Measurements from ENCODE around the gene SLC26A6. TPM values are rescaled to one million over a fixed set of nuclear protein-coding genes. Genes with fewer than 3 reads are reported as not detected.
A peak's percentile ranks its signal among the peaks of the same experiment; 100 is the strongest.

SLC26A6 gene
- total and polyA plus RNA-seq, 2 of the 13 experiments (the other 11 are each of a cell fraction or from before 2014, with no cell fraction given), result 40.7 to 184 TPM

GRCh38 chr3:48660800-48661400 lies 25.6 kb upstream of the SLC26A6 start:
- in situ Hi-C loops (cut with HindIII; ENCODE audit: extremely low pct_ligation_motif_present, low pct_unique_long_range_greater_than_20kb), result no loop called here
- TF ChIP-seq TEF (CRISPR knock-in tag; IDR thresholded peaks at IDR 0.05) (no peak), MLLT10 (CRISPR knock-in tag; IDR thresholded peaks at IDR 0.05) (no peak), ZNF34 (CRISPR knock-in tag; IDR thresholded peaks at IDR 0.05; ENCODE audit: borderline replicate concordance) (no peak), CCAR2 (optimal IDR thresholded peaks at IDR 0.05; ENCODE audit: low read depth, low read length) (no peak), DNMT1 (CRISPR knock-in tag; IDR thresholded peaks at IDR 0.05) (0 out of 2 replicates have a peak, but pooled peaks have one; percentile 53), NFKB2 (CRISPR knock-in tag; IDR thresholded peaks at IDR 0.05; ENCODE audit: borderline replicate concordance) (no peak)
- H3K4me1 ChIP-seq (ENCODE audit: insufficient read depth, low read length), result peaks cover 21% of the 10 kb centered on the region
- H3K27me3 ChIP-seq (ENCODE audit: control insufficient read depth in 1 of 2, insufficient read depth in 2 of 2, low read length in 2 of 2), result no peaks in the 10 kb centered on the region
- no TSS peak for BruUV-seq (replicated peaks)
- no peak for ATAC-seq
- WGBS (ENCODE audit: low lambda C conversion rate), result 90% methylated on average over 32 of the region's 61 CpGs
- peaks cover 6% of the 10 kb centered on the region for H4K20me1 ChIP-seq (ENCODE audit: insufficient read depth, low read length)
- intact Hi-C loops (cut with micrococcal nuclease; ENCODE audit: unreplicated experiment), result no loop called here
- H3K4me3 ChIP-seq (replicated peaks in 1 of 3; ENCODE audit: insufficient read depth in 1 of 3, low read depth in 2 of 3, low read length in 3 of 3), result peak overlapping the region in 2 of 3 experiments; percentile 47 to 77; a peak in 4 of 6 replicates
- no peak for DNase-seq (ENCODE audit: low spot score)
- H3K4me2 ChIP-seq (ENCODE audit: low read depth, low read length), result peak overlapping the region; percentile 67
- peaks cover 1 to 3% of the 10 kb centered on the region in 2 experiments; a peak in 2 of 5 replicates for H3K36me3 ChIP-seq (replicated peaks in 1 of 2; ENCODE audit: control insufficient read depth in 1 of 2, insufficient read depth in 2 of 2, low read length in 2 of 2)
- no peak for FAIRE-seq
- no peak overlapping the region for H3K9ac ChIP-seq (ENCODE audit: insufficient read depth, low read depth, low read length)
- H2AFZ ChIP-seq (ENCODE audit: low read length), result no peak overlapping the region
- no peaks in the 10 kb centered on the region for H3K9me3 ChIP-seq (ENCODE audit: low read length)
- ChIA-PET POLR2A (interaction anchor here (1.2 to 4.0 kb wide), 5 partner anchors 26 to 104 kb away, joined by 4 to 40 read pairs (median 10); partner anchors contain the start of genes PFKFB4, SLC26A6 and TMEM89), CTCF (ENCODE audit: low intra/inter-chr PET ratio, low total read pairs) (no interaction called here)
- no peaks in the 10 kb centered on the region for H3K79me2 ChIP-seq (ENCODE audit: insufficient read depth, low read length)
- no peak overlapping the region for H3K27ac ChIP-seq (ENCODE audit: extremely low read length, insufficient read depth, low read length)

GRCh38 chr3:48656841-48657281 lies 21.6 kb upstream of the SLC26A6 start:
- in situ Hi-C loops (cut with HindIII; ENCODE audit: extremely low pct_ligation_motif_present, low pct_unique_long_range_greater_than_20kb) (no loop called here), intact Hi-C loops (cut with micrococcal nuclease; ENCODE audit: unreplicated experiment) (no loop called here)
- Histone ChIP-seq H2AFZ (ENCODE audit: low read length) (no peak overlapping the region), H3K79me2 (ENCODE audit: insufficient read depth, low read length) (no peaks in the 10 kb centered on the region), H3K27ac (ENCODE audit: extremely low read length, insufficient read depth, low read length) (no peak overlapping the region), H3K36me3 (replicated peaks in 1 of 2; ENCODE audit: control insufficient read depth in 1 of 2, insufficient read depth in 2 of 2, low read length in 2 of 2) (peaks cover 1 to 3% of the 10 kb centered on the region in 2 experiments; a peak in 2 of 5 replicates), H3K4me3 (replicated peaks in 1 of 3; ENCODE audit: insufficient read depth in 1 of 3, low read depth in 2 of 3, low read length in 3 of 3) (no peak overlapping the region), H3K4me1 (ENCODE audit: insufficient read depth, low read length) (peaks cover 17% of the 10 kb centered on the region), H4K20me1 (ENCODE audit: insufficient read depth, low read length) (peaks cover 6% of the 10 kb centered on the region), H3K4me2 (ENCODE audit: low read depth, low read length) (no peak overlapping the region), H3K9ac (ENCODE audit: insufficient read depth, low read depth, low read length) (no peak overlapping the region), H3K27me3 (ENCODE audit: control insufficient read depth in 1 of 2, insufficient read depth in 2 of 2, low read length in 2 of 2) (no peaks in the 10 kb centered on the region), H3K9me3 (ENCODE audit: low read length) (no peaks in the 10 kb centered on the region)
- no peak for FAIRE-seq
- ChIA-PET POLR2A (interaction anchor here (1.3 to 3.9 kb wide), 2 partner anchors 21 to 33 kb away, joined by 5 to 10 read pairs; partner anchors contain the start of gene SLC26A6), CTCF (ENCODE audit: low intra/inter-chr PET ratio, low total read pairs) (no interaction called here)
- DNase-seq (ENCODE audit: low spot score), result no peak
- no TSS peak for BruUV-seq (replicated peaks)
- ATAC-seq, result no peak
- 95% methylated on average over 33 of the region's 45 CpGs for WGBS (ENCODE audit: low lambda C conversion rate)
- TF ChIP-seq MIER2 (CRISPR knock-in tag; IDR thresholded peaks at IDR 0.05) (no peak), ZNF513 (CRISPR knock-in tag; conservative IDR thresholded peaks at IDR 0.05) (no peak), CREBL2 (CRISPR knock-in tag; IDR thresholded peaks at IDR 0.05; ENCODE audit: borderline replicate concordance) (no peak), WIZ (CRISPR knock-in tag; IDR thresholded peaks at IDR 0.05) (no peak), ZNF710 (CRISPR knock-in tag; IDR thresholded peaks at IDR 0.05; ENCODE audit: borderline replicate concordance) (no peak), EZH2 (conservative IDR thresholded peaks at IDR 0.05; ENCODE audit: low read depth, low read length) (no peak), MXD4 (CRISPR knock-in tag; IDR thresholded peaks at IDR 0.05) (no peak), RBAK (CRISPR knock-in tag; IDR thresholded peaks at IDR 0.05) (no peak)

Measured in HepG2 (cell line).